ENCODE data around the gene CCDC192. TPM values are rescaled to one million over a fixed set of nuclear protein-coding genes. Genes with fewer than 3 reads are reported as not detected.
A peak's percentile ranks its signal among the peaks of the same experiment; 100 is the strongest.

CCDC192 gene
- total RNA-seq, 2 donors from 2014 or later: not detected

- Mint-ChIP-seq H3K4me3 (no peak overlapping the region), H3K27me3 (peaks cover 6 to 27% of the 10 kb centered on the region in 2 donors), H3K27ac (no peak overlapping the region), H3K4me1 (ENCODE audit: low read depth in 2 of 2) (peaks cover 5 to 7% of the 10 kb centered on the region in 2 donors), H3K9me3 (peaks cover 4% of the 10 kb centered on the region), H3K36me3 (no peaks in the 10 kb centered on the region)
- ATAC-seq: no peak
- no peak for DNase-seq (ENCODE audit: low spot score)
These were observed 157.1 kb downstream of the CCDC192 start for GRCh38 chr5:127860291-127860690.

GRCh38 chr5:127863161-127863560 lies 160.0 kb downstream of the CCDC192 start:
- no peak overlapping the region for H3K4me3 Mint-ChIP-seq
- H3K27me3 Mint-ChIP-seq: peaks cover 5 to 25% of the 10 kb centered on the region in 2 donors
- no peak for DNase-seq (ENCODE audit: low spot score)
- ATAC-seq: no peak
- no peaks in the 10 kb centered on the region for H3K36me3 Mint-ChIP-seq
- no peak overlapping the region for H3K27ac Mint-ChIP-seq
- H3K4me1 Mint-ChIP-seq (ENCODE audit: low read depth in 2 of 2): no peaks in the 10 kb centered on the region
- peaks cover 2% of the 10 kb centered on the region for H3K9me3 Mint-ChIP-seq

DNA sequence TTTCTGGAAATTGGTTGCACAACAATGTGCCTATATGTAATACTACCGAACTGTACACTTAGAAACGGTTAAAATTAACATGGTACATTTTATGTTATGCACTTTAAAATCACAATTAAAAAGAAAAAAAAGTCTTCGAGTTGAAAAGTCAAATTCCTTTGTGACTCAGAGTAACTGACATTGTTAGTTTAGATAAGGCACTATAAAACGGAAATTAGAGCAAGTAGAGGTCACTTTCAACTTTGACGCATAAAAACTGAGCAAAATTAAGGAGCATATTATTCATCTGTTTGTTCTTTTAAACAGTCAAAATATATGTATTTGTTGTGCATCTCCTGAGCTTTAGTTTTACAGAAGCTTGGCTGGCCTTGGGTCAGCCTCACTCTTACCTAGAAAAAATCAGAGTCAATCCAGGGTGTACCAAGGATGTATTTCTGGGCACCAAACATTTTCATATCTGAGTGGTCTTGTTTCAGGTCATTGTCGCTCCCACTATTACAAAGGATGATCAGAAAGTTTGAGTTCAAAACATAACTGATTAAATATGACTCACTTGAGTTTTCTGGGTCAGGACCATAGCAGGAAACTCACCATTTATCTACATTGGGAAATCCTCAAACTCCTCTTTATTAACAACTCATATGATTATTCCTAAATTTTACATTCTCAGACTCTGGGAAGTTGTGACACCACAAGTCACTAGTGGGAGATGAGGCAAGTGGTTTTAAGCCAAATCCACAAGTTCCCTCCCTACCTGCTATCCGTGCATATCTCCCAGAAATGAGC lies 160.6 kb downstream of the CCDC192 start:
- Mint-ChIP-seq H3K27ac (no peak overlapping the region), H3K36me3 (no peaks in the 10 kb centered on the region), H3K4me3 (no peak overlapping the region), H3K4me1 (ENCODE audit: low read depth in 2 of 2) (no peaks in the 10 kb centered on the region), H3K27me3 (peaks cover 7 to 20% of the 10 kb centered on the region in 2 donors), H3K9me3 (peaks cover 2% of the 10 kb centered on the region)
- ATAC-seq (no peak), DNase-seq (ENCODE audit: low spot score) (no peak)

DNA sequence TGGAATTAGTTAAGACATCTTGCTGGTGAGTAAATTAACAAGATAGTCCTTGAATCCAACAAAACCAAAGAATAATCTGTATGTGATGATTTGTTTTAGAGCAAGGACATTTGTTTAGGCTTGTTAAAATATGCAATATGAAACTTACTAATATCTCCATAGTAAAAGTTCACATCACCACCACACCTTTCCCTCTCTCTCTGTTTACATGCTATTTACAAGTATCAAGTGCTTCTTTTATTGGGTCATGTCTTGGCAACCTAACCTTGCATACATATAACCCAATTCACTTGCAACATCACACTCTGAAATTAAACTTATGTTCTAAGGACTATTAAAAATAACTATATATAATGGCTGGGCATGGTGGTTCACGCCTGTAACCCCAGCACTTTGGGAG lies 161.3 kb downstream of the CCDC192 start:
- Mint-ChIP-seq H3K4me3 (no peak overlapping the region), H3K27me3 (peaks cover 6 to 17% of the 10 kb centered on the region in 2 donors), H3K27ac (no peak overlapping the region), H3K9me3 (peaks cover 2% of the 10 kb centered on the region), H3K4me1 (ENCODE audit: low read depth in 2 of 2) (no peaks in the 10 kb centered on the region), H3K36me3 (no peaks in the 10 kb centered on the region)
- no peak for ATAC-seq
- no peak for DNase-seq (ENCODE audit: low spot score)

DNA sequence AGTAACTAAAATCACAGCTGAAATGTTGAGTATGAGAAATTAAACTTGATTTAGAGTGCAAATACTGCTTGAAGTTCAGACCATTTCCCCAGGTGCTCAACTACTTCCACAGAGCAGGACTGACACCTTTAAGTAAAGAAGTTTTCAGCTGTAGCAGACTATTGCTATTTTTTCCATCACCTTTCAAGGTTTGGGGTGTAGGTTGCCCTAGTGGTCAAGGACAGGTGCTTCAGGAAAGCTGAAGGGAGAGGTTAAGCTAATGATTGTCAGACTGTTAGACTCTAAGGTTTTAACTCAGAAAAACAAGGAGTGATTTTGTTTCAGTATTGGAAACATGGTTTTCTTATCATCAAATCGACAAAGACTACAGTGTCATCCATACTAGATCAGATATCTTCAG lies 162.1 kb downstream of the CCDC192 start:
- no peaks in the 10 kb centered on the region for H3K36me3 Mint-ChIP-seq

GRCh38 chr5:127867022-127867783 lies 164.0 kb downstream of the CCDC192 start:
- Mint-ChIP-seq H3K4me1 (ENCODE audit: low read depth in 2 of 2) (no peaks in the 10 kb centered on the region), H3K36me3 (no peaks in the 10 kb centered on the region), H3K4me3 (no peak overlapping the region), H3K9me3 (no peaks in the 10 kb centered on the region), H3K27me3 (peaks cover 7 to 13% of the 10 kb centered on the region in 2 donors), H3K27ac (no peak overlapping the region)
- no peak for DNase-seq (ENCODE audit: low spot score)
- ATAC-seq: no peak

More for the DNA sequence above, 162.1 kb downstream of the CCDC192 start:
- DNase-seq (ENCODE audit: low spot score) (no peak), ATAC-seq (no peak)
- Mint-ChIP-seq H3K4me1 (ENCODE audit: low read depth in 2 of 2) (no peaks in the 10 kb centered on the region), H3K9me3 (no peaks in the 10 kb centered on the region), H3K27ac (no peak overlapping the region), H3K27me3 (peaks cover 4 to 9% of the 10 kb centered on the region in 2 donors), H3K4me3 (no peak overlapping the region)

DNA sequence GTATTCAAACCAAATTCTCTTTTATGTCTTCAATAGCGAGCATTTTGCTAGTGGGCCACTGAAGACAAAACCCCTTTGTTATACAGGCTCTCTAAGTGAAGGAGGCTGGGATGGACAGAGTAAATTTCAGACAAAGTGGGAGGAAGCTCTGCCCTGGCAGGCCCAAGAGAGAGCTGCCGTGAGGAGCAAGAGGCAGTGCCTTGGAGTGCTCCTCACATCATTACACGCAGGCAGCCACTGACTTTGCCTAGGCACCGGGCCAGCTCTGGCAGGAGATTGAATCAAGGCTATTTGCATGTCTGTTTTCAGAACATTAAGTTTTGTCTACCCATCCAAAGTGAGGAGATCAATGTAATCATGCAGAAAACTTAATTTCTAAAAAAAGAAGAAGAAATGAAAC lies 167.7 kb downstream of the CCDC192 start:
- Mint-ChIP-seq H3K4me1 (ENCODE audit: low read depth in 2 of 2) (no peaks in the 10 kb centered on the region), H3K4me3 (no peak overlapping the region), H3K36me3 (no peaks in the 10 kb centered on the region), H3K9me3 (no peaks in the 10 kb centered on the region), H3K27ac (no peak overlapping the region), H3K27me3 (peaks cover 6 to 7% of the 10 kb centered on the region in 2 donors)
- DNase-seq (ENCODE audit: low spot score) (no peak), ATAC-seq (peak in 1 of 2 donors; percentile 43)

DNA sequence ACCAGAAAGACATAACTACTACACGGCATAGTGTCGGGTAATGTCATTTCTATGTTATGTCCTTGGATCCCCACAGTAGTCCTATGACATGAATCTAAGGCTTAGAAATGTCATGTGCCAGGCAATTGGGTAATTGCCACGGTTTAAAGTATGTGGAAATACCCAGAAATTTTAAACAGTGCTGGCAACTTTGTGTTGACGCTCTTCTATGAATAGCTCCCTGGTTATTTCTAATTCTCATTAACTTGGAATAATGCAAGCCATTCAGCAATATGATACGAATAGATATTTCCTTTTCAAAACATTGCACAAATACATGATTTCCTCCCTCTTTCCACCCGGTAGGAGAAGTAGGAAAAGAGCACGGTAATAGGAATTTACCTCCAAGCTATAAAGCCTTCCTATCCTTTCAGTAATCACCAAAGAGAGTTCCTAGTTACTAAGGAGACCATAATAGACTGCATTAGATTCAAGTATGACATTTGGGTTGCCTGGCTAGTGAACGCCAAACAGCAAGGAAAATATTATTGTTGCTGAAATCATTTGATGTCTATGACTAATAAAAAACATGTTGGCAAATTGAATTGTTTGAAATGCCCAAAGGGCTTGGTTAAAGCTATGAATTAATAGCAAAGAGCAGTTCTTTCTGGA lies 168.4 kb downstream of the CCDC192 start:
- Mint-ChIP-seq H3K9me3 (no peaks in the 10 kb centered on the region), H3K4me1 (ENCODE audit: low read depth in 2 of 2) (no peaks in the 10 kb centered on the region), H3K4me3 (no peak overlapping the region), H3K27me3 (peaks cover 6 to 9% of the 10 kb centered on the region in 2 donors), H3K36me3 (no peaks in the 10 kb centered on the region), H3K27ac (no peak overlapping the region)
- DNase-seq (ENCODE audit: low spot score): no peak
- no peak for ATAC-seq

GRCh38 chr5:127872494-127872893 lies 169.3 kb downstream of the CCDC192 start:
- Mint-ChIP-seq H3K4me1 (ENCODE audit: low read depth in 2 of 2) (no peaks in the 10 kb centered on the region), H3K36me3 (no peaks in the 10 kb centered on the region), H3K27ac (no peak overlapping the region), H3K27me3 (peaks cover 6 to 9% of the 10 kb centered on the region in 2 donors), H3K9me3 (no peaks in the 10 kb centered on the region), H3K4me3 (no peak overlapping the region)
- DNase-seq (ENCODE audit: low spot score) (no peak), ATAC-seq (no peak)

DNA sequence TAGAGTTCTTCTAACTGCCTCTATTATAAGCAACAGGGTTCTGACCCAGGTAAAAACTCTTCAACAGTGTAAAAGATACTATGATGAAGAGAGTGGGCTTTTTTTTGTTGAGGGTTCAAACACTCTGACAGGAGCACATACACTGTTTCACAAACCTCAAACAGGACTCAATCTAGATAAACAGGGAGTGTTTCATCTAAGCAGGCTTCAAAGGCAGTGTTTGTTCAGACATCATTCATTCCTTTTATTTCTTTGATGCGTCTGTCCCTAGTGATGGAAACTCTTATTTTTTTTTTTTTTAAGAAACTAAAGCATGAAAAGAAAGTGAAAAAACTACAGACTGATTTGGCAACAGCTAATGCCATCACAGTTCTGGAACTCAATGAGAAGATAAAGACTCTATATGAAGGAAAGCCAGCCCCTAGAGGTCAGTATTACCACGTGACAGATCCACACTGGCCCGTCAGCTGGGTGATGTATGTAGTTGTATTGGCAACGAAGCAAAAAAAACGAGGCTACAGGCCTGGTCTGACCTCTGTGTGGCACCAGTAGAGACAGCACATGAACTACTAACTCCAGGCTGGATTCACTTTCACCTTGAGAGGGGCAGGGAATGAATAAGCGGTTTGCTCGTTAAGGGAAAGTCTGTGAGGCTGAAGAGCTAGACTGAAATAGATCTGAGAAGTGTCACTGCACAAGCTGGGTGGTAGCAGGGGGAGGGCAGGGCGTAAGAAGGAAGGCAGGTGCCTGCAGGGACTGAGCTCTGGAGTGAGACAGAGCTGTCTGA lies 172.2 kb downstream of the CCDC192 start:
- no peaks in the 10 kb centered on the region for H3K36me3 Mint-ChIP-seq
- no peak overlapping the region for H3K27ac Mint-ChIP-seq
- H3K4me3 Mint-ChIP-seq: no peak overlapping the region
- no peaks in the 10 kb centered on the region for H3K9me3 Mint-ChIP-seq
- ATAC-seq (peak; percentile 67 to 69), DNase-seq (ENCODE audit: low spot score) (no peak)
- H3K4me1 Mint-ChIP-seq (ENCODE audit: low read depth in 2 of 2): peaks cover 0 to 3% of the 10 kb centered on the region in 2 donors
- H3K27me3 Mint-ChIP-seq: peaks cover 11 to 13% of the 10 kb centered on the region in 2 donors

- H3K9me3 Mint-ChIP-seq: no peaks in the 10 kb centered on the region
- ATAC-seq: no peak
- H3K27me3 Mint-ChIP-seq: peaks cover 11 to 13% of the 10 kb centered on the region in 2 donors
- peaks cover 0 to 3% of the 10 kb centered on the region in 2 donors for H3K4me1 Mint-ChIP-seq (ENCODE audit: low read depth in 2 of 2)
- H3K4me3 Mint-ChIP-seq: no peak overlapping the region
- no peak for DNase-seq (ENCODE audit: low spot score)
- H3K27ac Mint-ChIP-seq: no peak overlapping the region
- no peaks in the 10 kb centered on the region for H3K36me3 Mint-ChIP-seq
These were observed 173.2 kb downstream of the CCDC192 start for GRCh38 chr5:127876384-127876783.

GRCh38 chr5:127878174-127878750 lies 175.1 kb downstream of the CCDC192 start:
- H3K36me3 Mint-ChIP-seq: no peaks in the 10 kb centered on the region
- no peak overlapping the region for H3K27ac Mint-ChIP-seq
- H3K9me3 Mint-ChIP-seq: no peaks in the 10 kb centered on the region
- no peak for DNase-seq (ENCODE audit: low spot score)
- H3K4me1 Mint-ChIP-seq (ENCODE audit: low read depth in 2 of 2): peaks cover 0 to 3% of the 10 kb centered on the region in 2 donors
- ATAC-seq: no peak
- H3K4me3 Mint-ChIP-seq: no peak overlapping the region
- peaks cover 7 to 8% of the 10 kb centered on the region in 2 donors for H3K27me3 Mint-ChIP-seq

- DNase-seq (ENCODE audit: low spot score) (no peak), ATAC-seq (no peak)
- Mint-ChIP-seq H3K27me3 (no peaks in the 10 kb centered on the region), H3K27ac (no peak overlapping the region), H3K9me3 (no peaks in the 10 kb centered on the region), H3K4me1 (ENCODE audit: low read depth in 2 of 2) (no peaks in the 10 kb centered on the region), H3K4me3 (no peak overlapping the region), H3K36me3 (no peaks in the 10 kb centered on the region)
These were observed 181.2 kb downstream of the CCDC192 start for GRCh38 chr5:127884416-127884815.

All from natural killer cell treated with Interleukin-12 subunit alpha and Interleukin-12 subunit beta and Interleukin-15 and Interleukin-18, amount 100 ng/mL, for 72 hours (primary cell).